Liver (tissue), 9 donors: ENCODE data around the gene STK39. TPM values are rescaled to one million over a fixed set of nuclear protein-coding genes. Genes with fewer than 3 reads are reported as not detected.

Source experiments
- DNase-seq: peaks from one replicate; pipeline ENCODE4 v3.0.0-alpha.2; 2017; ENCODE audit warnings: low spot score
- H3K27ac ChIP-seq, 2 donors: one replicate each; pipeline ENCODE4 v1.7.0; 2013; ENCODE audit warnings: inconsistent platforms in 2 of 2, low read length in 2 of 2, control low read depth in 1 of 2, low read depth in 1 of 2, mild to moderate bottlenecking in 1 of 2
- H3K27me3 ChIP-seq, 4 donors: one replicate each; pipeline versions ENCODE4 v1.6.1 to v1.7.0; 2013; ENCODE audit warnings: low read length in 3 of 4, inconsistent platforms in 1 of 4, mild to moderate bottlenecking in 1 of 4, moderate library complexity in 1 of 4; ENCODE audit not compliant: control insufficient read depth in 4 of 4, insufficient read depth in 4 of 4
- H3K36me3 ChIP-seq, 4 donors: one replicate each; pipeline versions ENCODE4 v1.6.1 to v1.7.0; 2013; ENCODE audit warnings: low read length in 3 of 4, mild to moderate bottlenecking in 3 of 4, low read depth in 1 of 4, moderate library complexity in 1 of 4; ENCODE audit not compliant: control insufficient read depth in 4 of 4, insufficient read depth in 3 of 4
- H3K4me1 ChIP-seq, 4 donors: one replicate each; pipeline versions ENCODE4 v1.6.1 to v1.7.0; 2013; ENCODE audit warnings: low read length in 3 of 4, mild to moderate bottlenecking in 3 of 4, moderate library complexity in 1 of 4; ENCODE audit not compliant: control insufficient read depth in 4 of 4, insufficient read depth in 4 of 4
- H3K4me3 ChIP-seq, 3 donors: one replicate each; pipeline versions ENCODE4 v1.6.1 to v1.7.0; 2013; ENCODE audit warnings: low read length in 3 of 3, control low read depth in 1 of 3, low read depth in 1 of 3, mild to moderate bottlenecking in 1 of 3
- H3K9ac ChIP-seq, 2 donors: one replicate each; pipeline ENCODE4 v1.7.0; 2013; ENCODE audit warnings: low read length in 2 of 2, mild to moderate bottlenecking in 2 of 2, moderate library complexity in 2 of 2, control low read depth in 1 of 2, low read depth in 1 of 2
- H3K9me3 ChIP-seq, 4 donors: one replicate each; pipeline versions ENCODE4 v1.6.1 to v1.7.0; 2013; ENCODE audit warnings: low read length in 3 of 4; ENCODE audit not compliant: control insufficient read depth in 4 of 4
- EGR1 ChIP-seq, 2 donors: IDR thresholded peaks; 2 replicates each; pipeline ENCODE4 v1.6.1; 2016 to 2018; ENCODE audit warnings: antibody characterized with exemption in 2 of 2, low read depth in 2 of 2
- GABPA ChIP-seq, 2 donors: IDR thresholded peaks in 1 of 2; conservative IDR thresholded peaks in 1 of 2; 2 replicates each; pipeline ENCODE4 v1.6.1; 2016; ENCODE audit warnings: antibody characterized with exemption in 2 of 2, mild to moderate bottlenecking in 1 of 2, moderate library complexity in 1 of 2
- HNF4A ChIP-seq, 2 donors: conservative IDR thresholded peaks; 2 replicates each; pipeline ENCODE4 v1.6.1; 2016; ENCODE audit warnings: antibody characterized with exemption in 2 of 2, mild to moderate bottlenecking in 2 of 2
- HNF4G ChIP-seq: IDR thresholded peaks from 2 replicates; pipeline ENCODE4 v1.6.1; 2016; ENCODE audit warnings: antibody characterized with exemption
- NR2F2 ChIP-seq: IDR thresholded peaks from 2 replicates; pipeline ENCODE4 v1.6.1; 2016; ENCODE audit warnings: antibody characterized with exemption
- RAD21 ChIP-seq, 2 donors: IDR thresholded peaks; 2 replicates each; pipeline ENCODE4 v1.6.1; 2016; ENCODE audit warnings: antibody characterized with exemption in 2 of 2, mild to moderate bottlenecking in 2 of 2
- RXRA ChIP-seq, 2 donors: IDR thresholded peaks; 2 replicates each; pipeline ENCODE4 v1.6.1; 2017 to 2018; ENCODE audit warnings: antibody characterized with exemption in 2 of 2, mild to moderate bottlenecking in 1 of 2
- SP1 ChIP-seq: IDR thresholded peaks from 2 replicates; pipeline ENCODE4 v1.6.1; 2018; ENCODE audit warnings: antibody characterized with exemption, mild to moderate bottlenecking
- TAF1 ChIP-seq: conservative IDR thresholded peaks from 2 replicates; pipeline ENCODE4 v1.6.1; 2016; ENCODE audit warnings: antibody characterized with exemption, mild to moderate bottlenecking
- YY1 ChIP-seq: IDR thresholded peaks from 2 replicates; pipeline ENCODE4 v1.6.1; 2016; ENCODE audit warnings: antibody characterized with exemption, mild to moderate bottlenecking
- WGBS: extraction: QIAGEN DNeasy Blood & Tissue Kit; methylation state at CpG from one replicate; pipeline ENCODE4 v1.1.7; 2013; 5-methylcytosine and 5-hydroxymethylcytosine counted together
- polyA plus RNA-seq, 2 donors: library from polyadenylated mRNA; stranded (reverse) in 1 of 2; unstranded in 1 of 2; fragments of 200-250 nt in 1 of 2; fragments of >200 nt in 1 of 2; fragmentation: Nextera tagmentation in 1 of 2; extraction: Ambion mirVana in 1 of 2; gene quantifications; one replicate each; pipeline versions ENCODE4 v1.2.1 to v1.2.3, GENCODE V29; 2013 to 2015
- total RNA-seq, 2 donors: library from RNA; depleted of rRNA; stranded (reverse); fragments of >200 nt; gene quantifications; one replicate each; pipeline ENCODE4 v1.2.3, GENCODE V29; 2014
- TF ChIP-seq, protein P1 (sequence below): IDR thresholded peaks from 2 replicates; pipeline ENCODE4 v1.6.1; 2016; ENCODE audit warnings: antibody characterized with exemption
- TF ChIP-seq, protein P2 (sequence below): IDR thresholded peaks from 2 replicates; pipeline ENCODE4 v1.6.1; 2016; ENCODE audit warnings: antibody characterized with exemption, mild to moderate bottlenecking
- donor health status: healthy.
- donor health status: healthy.
- donor health status: healthy.
- donor health status: healthy.
- donor health status: healthy.

Gene STK39
- total and polyA plus RNA-seq, 4 donors = 0.29 to 1.8 (median 0.73) TPM

- Histone ChIP-seq H3K9me3 (no peaks in the 10 kb centered on the region), H3K4me1 (no peaks in the 10 kb centered on the region), H3K27ac (no peak overlapping the region), H3K4me3 (no peak overlapping the region), H3K36me3 (no peaks in the 10 kb centered on the region), H3K9ac (no peak overlapping the region), H3K27me3 (peaks cover 0 to 2% (median 0%) of the 10 kb centered on the region in 4 donors)
- 90% methylated on average over 2 of the region's 2 CpGs for WGBS
- TF ChIP-seq HNF4G (no peak), GABPA (IDR thresholded peaks at IDR 0.05 in 1 of 2, conservative IDR thresholded peaks at IDR 0.05 in 1 of 2) (no peak), EGR1 (IDR thresholded peaks at IDR 0.05; ENCODE audit: low read depth in 2 of 2) (no peak), NR2F2 (no peak)
- TF ChIP-seq, protein P1, sequence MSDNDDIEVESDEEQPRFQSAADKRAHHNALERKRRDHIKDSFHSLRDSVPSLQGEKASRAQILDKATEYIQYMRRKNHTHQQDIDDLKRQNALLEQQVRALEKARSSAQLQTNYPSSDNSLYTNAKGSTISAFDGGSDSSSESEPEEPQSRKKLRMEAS = no peak
- DNase-seq = no peak
Observed at GRCh38 chr2:168253379-168253778, 6.0 kb upstream of the STK39 start.

- H3K36me3 ChIP-seq = no peaks in the 10 kb centered on the region
- H3K9me3 ChIP-seq = no peaks in the 10 kb centered on the region
- no peak overlapping the region for H3K4me3 ChIP-seq
- no peak overlapping the region for H3K9ac ChIP-seq
- DNase-seq = no peak
- peaks cover 0 to 2% (median 0%) of the 10 kb centered on the region in 4 donors for H3K4me1 ChIP-seq
- TF ChIP-seq GABPA (IDR thresholded peaks at IDR 0.05 in 1 of 2, conservative IDR thresholded peaks at IDR 0.05 in 1 of 2) = no peak
- peaks cover 0 to 3% (median under 1%) of the 10 kb centered on the region in 4 donors for H3K27me3 ChIP-seq
- no peak overlapping the region for H3K27ac ChIP-seq
Observed at GRCh38 chr2:168252976-168253375, 5.6 kb upstream of the STK39 start.

- Histone ChIP-seq H3K27me3 (peaks cover 0 to 3% (median under 1%) of the 10 kb centered on the region in 4 donors), H3K27ac (peak overlapping the region in 1 of 2 donors; percentile 7), H3K4me1 (peaks cover 2 to 15% (median 10%) of the 10 kb centered on the region in 4 donors), H3K9ac (no peak overlapping the region), H3K4me3 (peak overlapping the region in 2 of 3 donors; percentile 40 to 88), H3K9me3 (no peaks in the 10 kb centered on the region), H3K36me3 (no peaks in the 10 kb centered on the region)
- WGBS = 1% methylated on average over 95 of the region's 95 CpGs
- peak; percentile 46 for DNase-seq
- TF ChIP-seq RAD21 (IDR thresholded peaks at IDR 0.05) = peak in 1 of 2 donors; percentile 22
- TF ChIP-seq, protein P2, sequence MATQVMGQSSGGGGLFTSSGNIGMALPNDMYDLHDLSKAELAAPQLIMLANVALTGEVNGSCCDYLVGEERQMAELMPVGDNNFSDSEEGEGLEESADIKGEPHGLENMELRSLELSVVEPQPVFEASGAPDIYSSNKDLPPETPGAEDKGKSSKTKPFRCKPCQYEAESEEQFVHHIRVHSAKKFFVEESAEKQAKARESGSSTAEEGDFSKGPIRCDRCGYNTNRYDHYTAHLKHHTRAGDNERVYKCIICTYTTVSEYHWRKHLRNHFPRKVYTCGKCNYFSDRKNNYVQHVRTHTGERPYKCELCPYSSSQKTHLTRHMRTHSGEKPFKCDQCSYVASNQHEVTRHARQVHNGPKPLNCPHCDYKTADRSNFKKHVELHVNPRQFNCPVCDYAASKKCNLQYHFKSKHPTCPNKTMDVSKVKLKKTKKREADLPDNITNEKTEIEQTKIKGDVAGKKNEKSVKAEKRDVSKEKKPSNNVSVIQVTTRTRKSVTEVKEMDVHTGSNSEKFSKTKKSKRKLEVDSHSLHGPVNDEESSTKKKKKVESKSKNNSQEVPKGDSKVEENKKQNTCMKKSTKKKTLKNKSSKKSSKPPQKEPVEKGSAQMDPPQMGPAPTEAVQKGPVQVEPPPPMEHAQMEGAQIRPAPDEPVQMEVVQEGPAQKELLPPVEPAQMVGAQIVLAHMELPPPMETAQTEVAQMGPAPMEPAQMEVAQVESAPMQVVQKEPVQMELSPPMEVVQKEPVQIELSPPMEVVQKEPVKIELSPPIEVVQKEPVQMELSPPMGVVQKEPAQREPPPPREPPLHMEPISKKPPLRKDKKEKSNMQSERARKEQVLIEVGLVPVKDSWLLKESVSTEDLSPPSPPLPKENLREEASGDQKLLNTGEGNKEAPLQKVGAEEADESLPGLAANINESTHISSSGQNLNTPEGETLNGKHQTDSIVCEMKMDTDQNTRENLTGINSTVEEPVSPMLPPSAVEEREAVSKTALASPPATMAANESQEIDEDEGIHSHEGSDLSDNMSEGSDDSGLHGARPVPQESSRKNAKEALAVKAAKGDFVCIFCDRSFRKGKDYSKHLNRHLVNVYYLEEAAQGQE = no peak
Observed at GRCh38 chr2:168246483-168247340, 683 bp downstream of the STK39 start.

- H3K9me3 ChIP-seq = no peaks in the 10 kb centered on the region
- 31% methylated on average over 11 of the region's 11 CpGs for WGBS
- no peak overlapping the region for H3K9ac ChIP-seq
- peak overlapping the region in 1 of 3 donors; percentile 88 for H3K4me3 ChIP-seq
- peaks cover 2 to 15% (median 10%) of the 10 kb centered on the region in 4 donors for H3K4me1 ChIP-seq
- TF ChIP-seq YY1 (no peak), HNF4A (conservative IDR thresholded peaks at IDR 0.05) (no peak), RXRA (IDR thresholded peaks at IDR 0.05) (no peak), TAF1 (no peak), SP1 (no peak), RAD21 (IDR thresholded peaks at IDR 0.05) (no peak), EGR1 (IDR thresholded peaks at IDR 0.05; ENCODE audit: low read depth in 2 of 2) (no peak)
- TF ChIP-seq, protein P2 = no peak
- H3K27ac ChIP-seq = no peak overlapping the region
- H3K36me3 ChIP-seq = no peaks in the 10 kb centered on the region
- H3K27me3 ChIP-seq = peaks cover 0 to 3% (median under 1%) of the 10 kb centered on the region in 4 donors
- no peak for DNase-seq
Observed at GRCh38 chr2:168246072-168246482, 1.3 kb downstream of the STK39 start.
